ENCODE data around the gene SNRPN. TPM values are rescaled to one million over a fixed set of nuclear protein-coding genes. Genes with fewer than 3 reads are reported as not detected.

The SNRPN gene
- total RNA-seq, 2 experiments from 2014 or later, result 69.5 to 74.5 TPM

- DNase-seq, result no peak
- no peaks in the 10 kb centered on the region for H3K4me1 ChIP-seq (ENCODE audit: insufficient read depth, low read length)
- no peaks in the 10 kb centered on the region for H3K27me3 ChIP-seq (ENCODE audit: control insufficient read depth in 1 of 2, insufficient read depth in 2 of 2, low read length in 2 of 2)
- intact Hi-C loops (cut with DNase I, micrococcal nuclease), result no loop called here
- no peak for ATAC-seq (ENCODE audit: poor library complexity)
- H3K4me3 ChIP-seq (ENCODE audit: low read length), result no peak overlapping the region
- no peaks in the 10 kb centered on the region for H3K36me3 ChIP-seq (ENCODE audit: insufficient read depth, low read length)
- peaks cover 4 to 15% of the 10 kb centered on the region in 2 experiments for H3K9me3 ChIP-seq (ENCODE audit: control insufficient read depth in 1 of 2, insufficient read depth in 1 of 2, low read length in 2 of 2)
- peaks cover 11% of the 10 kb centered on the region for H3K9me3 Mint-ChIP-seq
- H3K4me1 Mint-ChIP-seq (ENCODE audit: low read depth), result no peaks in the 10 kb centered on the region
- no peak overlapping the region for H3K27ac Mint-ChIP-seq
- no peak overlapping the region for H3K27ac ChIP-seq (ENCODE audit: low read depth in 1 of 2, low read length in 2 of 2)
- no peak for TF ChIP-seq CTCF (IDR thresholded peaks at IDR 0.05)
- POLR2A ChIA-PET, result no interaction called here
- H3K4me3 Mint-ChIP-seq, result no peak overlapping the region
- no peaks in the 10 kb centered on the region for H3K36me3 Mint-ChIP-seq (ENCODE audit: low read depth)
- no peaks in the 10 kb centered on the region for H3K27me3 Mint-ChIP-seq
- CTCF ChIA-PET, result no interaction called here
Observed at GRCh38 chr15:24944954-24945353, 9.8 kb upstream of the SNRPN start.

- Histone ChIP-seq H3K4me1 (ENCODE audit: insufficient read depth, low read length) (no peaks in the 10 kb centered on the region), H3K27me3 (ENCODE audit: control insufficient read depth in 1 of 2, insufficient read depth in 2 of 2, low read length in 2 of 2) (no peaks in the 10 kb centered on the region), H3K4me3 (ENCODE audit: low read length) (no peak overlapping the region), H3K36me3 (ENCODE audit: insufficient read depth, low read length) (no peaks in the 10 kb centered on the region), H3K9me3 (ENCODE audit: control insufficient read depth in 1 of 2, insufficient read depth in 1 of 2, low read length in 2 of 2) (peaks cover 0 to 19% of the 10 kb centered on the region in 2 experiments), H3K27ac (ENCODE audit: low read depth in 1 of 2, low read length in 2 of 2) (no peak overlapping the region)
- no peak overlapping the region for H3K4me3 Mint-ChIP-seq
- POLR2A ChIA-PET, result no interaction called here
- H3K36me3 Mint-ChIP-seq (ENCODE audit: low read depth), result no peaks in the 10 kb centered on the region
- no peak overlapping the region for H3K27ac Mint-ChIP-seq
- peaks cover 9% of the 10 kb centered on the region for H3K9me3 Mint-ChIP-seq
- TF ChIP-seq CTCF (IDR thresholded peaks at IDR 0.05), result no peak
- CTCF ChIA-PET, result no interaction called here
- intact Hi-C loops (cut with DNase I, micrococcal nuclease), result no loop called here
- no peaks in the 10 kb centered on the region for H3K27me3 Mint-ChIP-seq
- no peaks in the 10 kb centered on the region for H3K4me1 Mint-ChIP-seq (ENCODE audit: low read depth)
- no peak for DNase-seq
- no peak for ATAC-seq (ENCODE audit: poor library complexity)
Observed at GRCh38 chr15:24945711-24946110, 9.1 kb upstream of the SNRPN start.

GRCh38 chr15:24948495-24948894, 6.3 kb upstream of the SNRPN start:
- H3K4me1 ChIP-seq (ENCODE audit: insufficient read depth, low read length), result no peaks in the 10 kb centered on the region
- no peak overlapping the region for H3K27ac ChIP-seq (ENCODE audit: low read depth in 1 of 2, low read length in 2 of 2)
- H3K36me3 ChIP-seq (ENCODE audit: insufficient read depth, low read length), result no peaks in the 10 kb centered on the region
- Mint-ChIP-seq H3K4me1 (ENCODE audit: low read depth) (no peaks in the 10 kb centered on the region), H3K36me3 (ENCODE audit: low read depth) (no peaks in the 10 kb centered on the region), H3K27me3 (no peaks in the 10 kb centered on the region), H3K9me3 (peaks cover 4% of the 10 kb centered on the region), H3K4me3 (no peak overlapping the region), H3K27ac (no peak overlapping the region)
- DNase-seq (no peak), ATAC-seq (ENCODE audit: poor library complexity) (no peak)
- intact Hi-C loops (cut with DNase I, micrococcal nuclease), result no loop called here
- TF ChIP-seq CTCF (IDR thresholded peaks at IDR 0.05), result no peak
- H3K27me3 ChIP-seq (ENCODE audit: control insufficient read depth in 1 of 2, insufficient read depth in 2 of 2, low read length in 2 of 2), result no peaks in the 10 kb centered on the region
- no peak overlapping the region for H3K4me3 ChIP-seq (ENCODE audit: low read length)
- CTCF ChIA-PET, result no interaction called here
- peaks cover 0 to 16% of the 10 kb centered on the region in 2 experiments for H3K9me3 ChIP-seq (ENCODE audit: control insufficient read depth in 1 of 2, insufficient read depth in 1 of 2, low read length in 2 of 2)
- POLR2A ChIA-PET, result no interaction called here

All from CD4-positive, alpha-beta T cell (primary cell).